Astrocyte of the cerebellum (primary cell): Measurements from ENCODE around the gene TIGD1.
A peak's percentile ranks its signal among the peaks of the same experiment; 100 is the strongest.
"Not testable (repeated sequence)": the region's sequence is repeated elsewhere in the genome, so short reads cannot be mapped to it uniquely, and the experiment has no call there.

Source experiments
- DNase-seq: peaks from one replicate; pipeline ENCODE4 v3.0.0-alpha.2; 2011; ENCODE audit warnings: low read depth
- H3K4me3 ChIP-seq: 2 replicates; pipeline ENCODE4 v1.5.1; 2011; ENCODE audit warnings: mild to moderate bottlenecking, low read depth, low read length, moderate library complexity
- in situ Hi-C: cut with HindIII; loops from 2 replicates; pipeline ENCODE4 v1.10.0; 2017; ENCODE audit warnings: low sequenced_read_pairs
- TF ChIP-seq, protein P1 (sequence below): IDR thresholded peaks from 2 replicates; pipeline ENCODE4 v1.5.1; 2012; ENCODE audit warnings: low read length, low read depth, moderate library complexity, mild to moderate bottlenecking; ENCODE audit errors: missing control alignments

TIGD1 gene

DNA sequence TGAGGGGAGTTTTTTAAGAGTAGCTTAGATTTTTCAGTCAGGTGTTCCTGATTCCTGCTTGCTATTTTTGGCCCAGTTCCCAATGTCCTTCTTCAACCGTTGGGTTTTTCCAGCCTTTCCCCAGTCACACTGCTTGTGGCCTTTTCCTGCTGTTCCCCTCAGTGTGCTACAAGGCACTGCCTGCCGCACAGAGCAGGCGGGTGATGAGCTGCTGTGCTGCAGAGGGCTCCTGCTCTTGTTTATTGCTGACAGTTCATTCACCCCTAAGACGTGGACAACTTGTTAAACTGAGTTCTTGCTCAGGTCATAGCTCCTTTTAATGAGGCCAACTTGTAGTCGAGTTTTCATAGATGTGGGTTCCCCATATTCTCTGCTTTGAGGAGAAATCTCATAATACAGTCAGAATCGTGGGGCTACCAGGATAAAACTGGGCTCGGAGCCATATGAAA, 20.7 kb upstream of the TIGD1 start:
- no peak overlapping the region for H3K4me3 ChIP-seq
- no peak for DNase-seq
- TF ChIP-seq, protein P1, sequence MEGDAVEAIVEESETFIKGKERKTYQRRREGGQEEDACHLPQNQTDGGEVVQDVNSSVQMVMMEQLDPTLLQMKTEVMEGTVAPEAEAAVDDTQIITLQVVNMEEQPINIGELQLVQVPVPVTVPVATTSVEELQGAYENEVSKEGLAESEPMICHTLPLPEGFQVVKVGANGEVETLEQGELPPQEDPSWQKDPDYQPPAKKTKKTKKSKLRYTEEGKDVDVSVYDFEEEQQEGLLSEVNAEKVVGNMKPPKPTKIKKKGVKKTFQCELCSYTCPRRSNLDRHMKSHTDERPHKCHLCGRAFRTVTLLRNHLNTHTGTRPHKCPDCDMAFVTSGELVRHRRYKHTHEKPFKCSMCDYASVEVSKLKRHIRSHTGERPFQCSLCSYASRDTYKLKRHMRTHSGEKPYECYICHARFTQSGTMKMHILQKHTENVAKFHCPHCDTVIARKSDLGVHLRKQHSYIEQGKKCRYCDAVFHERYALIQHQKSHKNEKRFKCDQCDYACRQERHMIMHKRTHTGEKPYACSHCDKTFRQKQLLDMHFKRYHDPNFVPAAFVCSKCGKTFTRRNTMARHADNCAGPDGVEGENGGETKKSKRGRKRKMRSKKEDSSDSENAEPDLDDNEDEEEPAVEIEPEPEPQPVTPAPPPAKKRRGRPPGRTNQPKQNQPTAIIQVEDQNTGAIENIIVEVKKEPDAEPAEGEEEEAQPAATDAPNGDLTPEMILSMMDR: no peak
- in situ Hi-C loops: no loop called here

DNA sequence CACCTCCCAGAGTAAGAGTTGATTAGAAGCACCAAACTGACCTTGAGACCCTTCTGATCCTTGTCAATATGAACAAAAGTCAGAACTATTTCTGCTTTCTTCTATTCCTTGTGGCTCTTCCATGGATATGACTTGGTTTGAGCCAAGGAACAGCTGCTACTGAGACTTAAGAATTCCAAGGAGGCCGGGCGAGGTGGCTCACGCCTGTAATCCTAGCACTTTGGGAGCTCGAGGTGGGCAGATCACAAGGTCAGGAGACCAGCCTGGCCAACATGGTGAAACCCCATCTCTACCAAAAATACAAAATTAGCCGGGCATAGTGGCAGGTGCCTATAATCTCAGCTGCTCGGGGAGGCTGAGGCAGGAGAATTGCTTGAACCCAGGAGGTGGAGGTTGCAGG, 20.1 kb upstream of the TIGD1 start:
- H3K4me3 ChIP-seq, in situ Hi-C loops, DNase-seq: not testable (repeated sequence)

DNA sequence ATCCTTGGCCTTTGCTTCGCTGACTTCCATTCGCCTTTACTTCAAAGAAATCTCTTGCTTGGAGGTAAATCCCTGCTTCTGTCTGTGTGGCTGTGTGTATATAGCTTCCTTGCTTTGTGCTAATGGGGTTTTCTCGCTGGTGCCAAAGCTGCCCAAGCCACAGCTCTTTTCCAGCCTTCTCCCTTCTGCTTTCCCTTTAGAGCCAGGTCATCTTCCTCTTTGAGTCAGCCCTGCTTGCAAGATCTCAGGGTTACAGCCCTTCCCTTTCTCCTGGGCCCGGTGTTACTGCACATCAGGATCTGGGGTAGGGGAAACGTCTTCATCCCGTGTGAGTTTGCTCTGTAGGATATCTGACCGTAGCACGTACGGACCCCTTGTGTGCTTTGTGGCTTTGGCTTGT, 19.2 kb upstream of the TIGD1 start:
- TF ChIP-seq, protein P1: no peak
- no peak for DNase-seq
- in situ Hi-C loops: no loop called here
- H3K4me3 ChIP-seq: no peak overlapping the region

GRCh38 chr2:232568161-232568560, 17.8 kb upstream of the TIGD1 start:
- peak; percentile 57 for DNase-seq
- in situ Hi-C loops: no loop called here

DNA sequence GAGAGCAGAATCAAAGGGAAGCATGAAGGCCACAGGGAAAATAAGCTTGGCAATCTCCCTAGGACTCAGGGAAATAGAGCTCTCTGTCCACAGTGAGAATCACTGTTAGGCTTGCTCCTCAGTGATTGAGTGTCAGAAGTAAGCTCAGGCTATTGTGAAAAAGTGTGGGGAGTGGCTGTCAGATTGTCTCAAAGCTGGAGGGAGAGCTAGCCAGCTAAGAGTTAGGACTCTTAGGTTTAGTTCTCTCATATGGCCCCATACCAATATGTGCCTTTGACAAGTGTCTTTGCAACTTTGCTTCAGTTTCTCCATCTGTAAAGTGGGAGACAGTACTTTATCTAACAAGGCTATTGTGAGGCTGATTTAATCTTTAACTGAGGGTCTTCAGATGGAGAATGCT, 17.4 kb upstream of the TIGD1 start:
- in situ Hi-C loops: no loop called here

More at GRCh38 chr2:232568161-232568560, 17.8 kb upstream of the TIGD1 start:
- no peak overlapping the region for H3K4me3 ChIP-seq
- TF ChIP-seq, protein P1: no peak

GRCh38 chr2:232563580-232563979, 13.2 kb upstream of the TIGD1 start:
- TF ChIP-seq, protein P1: no peak
- in situ Hi-C loops: no loop called here
- no peak overlapping the region for H3K4me3 ChIP-seq
- DNase-seq: no peak

More for the DNA sequence above, 17.4 kb upstream of the TIGD1 start:
- TF ChIP-seq, protein P1: no peak
- no peak for DNase-seq
- no peak overlapping the region for H3K4me3 ChIP-seq

DNA sequence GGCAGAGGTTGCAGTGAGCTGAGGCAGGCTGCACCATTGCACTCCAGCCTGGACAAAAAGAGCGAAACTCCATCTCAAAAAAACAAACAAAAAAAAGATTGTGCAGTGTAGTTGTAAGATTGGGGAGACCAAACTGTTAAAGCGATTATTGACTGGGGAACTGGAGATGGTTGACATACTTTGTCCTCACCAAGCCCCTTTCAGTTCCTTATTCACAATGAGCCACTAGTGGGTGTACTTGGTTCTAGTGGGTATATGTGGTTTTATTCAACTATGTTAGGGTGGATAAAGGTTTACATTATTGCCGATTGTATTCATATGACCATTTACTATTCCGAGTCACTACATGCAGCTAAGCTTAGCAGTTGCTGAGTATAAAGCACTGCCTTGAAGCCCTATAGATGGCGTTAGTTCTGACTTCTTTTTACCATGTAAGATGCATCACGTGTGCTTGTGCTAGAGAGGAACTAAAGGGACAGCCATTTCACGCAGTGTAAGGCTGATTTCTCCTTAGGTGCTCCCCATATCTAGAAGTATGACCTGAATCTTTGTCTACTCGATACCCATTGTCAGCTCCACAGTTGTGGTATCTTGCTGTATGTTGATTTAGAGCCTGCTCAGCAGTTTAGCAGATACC, 12.3 kb upstream of the TIGD1 start:
- no peak overlapping the region for H3K4me3 ChIP-seq
- TF ChIP-seq, protein P1: no peak
- DNase-seq: no peak
- in situ Hi-C loops: no loop called here
